Activated T-helper 1 cell treated with anti-CD3 and anti-CD28 coated beads, Interleukin-2, amount 50 U/mL, for 16 hours (primary cell): ENCODE data around the gene ACBD6.

Experiments
- DNase-seq, 2 donors: peaks; one replicate each; pipeline ENCODE4 v3.0.0-alpha.2; 2020; ENCODE audit warnings: low read depth in 1 of 2, low spot score in 1 of 2

Gene ACBD6

GRCh38 chr1:180376253-180376652 is 126.1 kb downstream of the ACBD6 start:
- no peak for DNase-seq

GRCh38 chr1:180372728-180373127 is 129.6 kb downstream of the ACBD6 start:
- no peak for DNase-seq

DNA sequence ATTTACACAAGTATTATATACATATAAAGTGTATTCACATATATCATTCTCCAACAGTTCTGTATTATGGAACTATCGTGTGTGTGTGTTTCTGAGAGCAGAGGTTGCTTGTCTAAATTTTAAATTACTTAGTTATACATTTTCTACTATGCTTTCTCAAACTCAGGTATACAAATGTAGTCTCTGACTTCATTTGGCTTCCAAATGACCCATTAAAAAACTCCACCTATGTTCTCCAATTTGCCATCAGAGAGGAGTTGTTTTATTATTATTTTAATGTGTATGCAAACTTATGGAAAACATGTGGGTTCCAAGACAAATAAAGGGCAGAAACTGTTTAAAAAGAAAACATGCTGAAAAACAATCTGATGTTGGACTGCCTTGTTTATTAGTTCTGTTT is 131.8 kb downstream of the ACBD6 start:
- no peak for DNase-seq

DNA sequence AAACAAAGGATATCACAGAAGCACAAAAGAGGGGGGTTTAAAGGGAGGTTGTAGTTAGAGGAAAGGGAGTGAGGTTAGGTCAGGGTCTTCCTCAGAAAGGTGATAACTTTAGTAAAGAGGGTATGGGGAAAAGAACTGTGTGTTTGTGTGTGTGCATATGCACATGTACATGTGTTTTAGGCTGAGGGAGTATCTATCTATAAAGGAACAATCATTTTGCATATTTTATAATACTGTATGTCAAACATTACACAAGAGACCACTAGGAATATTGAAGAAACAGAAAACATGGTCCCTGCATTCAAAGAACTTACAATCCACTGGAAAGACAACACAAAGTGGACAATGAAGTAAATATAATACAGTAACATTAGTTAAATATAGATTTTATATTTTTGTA is 132.2 kb downstream of the ACBD6 start:
- DNase-seq, result no peak

DNA sequence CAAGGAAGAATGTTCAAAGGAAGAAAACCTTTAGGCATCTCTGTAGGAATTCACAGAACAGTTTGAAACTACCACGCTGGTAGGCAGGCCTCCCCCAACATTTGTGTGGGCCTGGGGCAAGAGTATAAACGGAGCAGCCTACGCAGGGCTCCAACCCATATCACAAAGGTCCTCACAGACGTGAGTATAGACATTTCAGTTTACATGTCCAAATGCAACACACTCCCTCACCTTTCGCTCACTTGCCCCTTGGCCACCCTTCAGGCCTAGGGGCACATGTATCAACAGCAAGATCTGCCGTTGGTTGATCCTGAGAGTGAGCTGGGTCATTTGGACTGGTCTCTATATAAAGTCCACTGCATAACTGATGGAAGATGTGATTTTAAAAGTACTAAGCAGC is 133.3 kb downstream of the ACBD6 start:
- no peak for DNase-seq

DNA sequence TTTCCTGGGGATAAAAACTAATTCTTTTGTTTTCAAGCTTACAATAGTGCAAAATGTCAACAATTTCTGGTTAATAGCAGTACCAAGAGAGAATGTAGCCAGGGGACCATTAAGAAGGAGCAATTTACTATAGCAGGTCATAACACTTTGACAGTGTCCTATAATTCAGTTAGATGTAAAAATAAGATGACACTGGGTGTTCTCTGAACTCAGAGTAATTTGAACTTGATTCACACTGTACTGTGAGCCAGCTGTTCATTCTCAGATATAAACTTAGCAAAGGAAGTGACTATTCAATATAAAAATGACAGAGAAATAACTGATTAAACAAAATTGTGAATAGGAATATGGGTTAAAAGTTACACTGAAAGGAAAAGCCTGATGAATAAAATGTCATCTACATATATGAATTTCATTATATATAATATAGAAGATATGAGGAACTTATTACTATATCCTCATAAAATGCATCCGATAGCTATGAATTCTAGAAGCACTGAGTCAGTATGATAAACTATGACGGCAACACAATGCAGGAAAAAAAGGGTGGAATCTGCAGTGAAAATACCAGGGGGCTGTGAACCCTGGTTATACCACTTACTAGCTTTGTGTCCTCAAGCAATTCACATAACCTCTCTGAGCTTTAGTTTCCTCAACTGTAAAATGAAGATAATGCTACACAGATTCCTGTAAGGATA is 135.9 kb downstream of the ACBD6 start:
- no peak for DNase-seq

GRCh38 chr1:180365039-180365438 is 137.3 kb downstream of the ACBD6 start:
- DNase-seq, result no peak

GRCh38 chr1:180363246-180363995 is 139.0 kb downstream of the ACBD6 start:
- DNase-seq, result no peak

GRCh38 chr1:180360333-180361075 is 141.9 kb downstream of the ACBD6 start:
- no peak for DNase-seq

DNA sequence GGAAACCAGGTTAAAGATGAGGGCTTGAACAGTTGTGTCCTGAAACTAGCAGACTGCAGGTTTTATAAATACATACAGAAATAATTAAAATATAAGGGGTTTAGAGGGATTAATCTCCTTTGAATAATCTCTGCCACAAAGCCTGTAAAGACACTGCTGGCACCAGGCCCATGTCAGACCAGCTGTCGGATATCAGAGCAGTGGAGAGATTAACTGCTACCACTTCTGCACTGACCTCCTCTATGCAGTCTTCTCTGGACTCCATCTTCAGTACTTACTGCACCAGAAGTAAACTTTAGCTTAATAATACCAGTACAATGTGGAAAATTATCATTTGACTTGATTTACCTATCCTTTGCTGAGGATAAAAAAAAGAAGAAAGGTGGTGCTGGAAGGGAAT is 143.7 kb downstream of the ACBD6 start:
- DNase-seq, result no peak

GRCh38 chr1:180353945-180354344 is 148.4 kb downstream of the ACBD6 start:
- no peak for DNase-seq

DNA sequence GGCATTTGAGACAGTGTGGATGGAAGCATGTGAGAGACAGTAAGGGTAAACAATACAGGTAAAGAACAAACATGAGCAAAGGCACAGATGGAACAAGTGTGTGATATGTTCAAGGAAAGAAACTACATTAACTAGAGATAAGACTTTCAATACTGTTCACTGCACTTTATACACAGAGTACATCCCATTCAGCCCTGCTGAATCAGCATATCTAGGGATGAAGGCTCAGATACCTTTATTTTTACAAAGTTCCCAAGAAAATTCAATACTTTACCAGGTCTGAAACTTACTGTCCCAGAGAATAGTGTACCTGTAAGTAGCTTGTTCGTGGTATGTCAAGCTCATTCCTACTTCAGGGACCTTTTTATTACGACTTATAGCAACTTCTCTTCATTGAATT is 149.8 kb downstream of the ACBD6 start:
- no peak for DNase-seq

GRCh38 chr1:180352021-180352420 is 150.4 kb downstream of the ACBD6 start:
- DNase-seq, result no peak

DNA sequence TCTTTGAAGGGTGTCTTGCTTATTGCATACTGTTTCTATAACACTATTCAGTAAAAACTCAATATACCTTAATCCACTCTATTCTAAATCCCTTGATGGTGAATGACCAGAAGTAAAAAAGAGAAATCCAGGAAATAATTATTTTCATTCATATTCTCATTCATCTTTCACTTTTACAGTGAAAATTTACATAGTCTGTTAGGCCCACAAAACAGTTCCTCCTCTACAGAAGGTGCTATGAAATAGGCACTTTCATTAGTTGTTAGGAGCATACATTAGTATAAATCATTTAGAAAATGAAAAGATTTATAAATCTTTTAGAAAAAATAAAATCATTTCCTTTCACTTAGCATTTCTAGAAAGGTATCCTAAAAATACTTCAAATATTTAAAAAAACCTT is 157.2 kb downstream of the ACBD6 start:
- DNase-seq, result no peak

GRCh38 chr1:180343921-180344769 is 158.2 kb downstream of the ACBD6 start:
- no peak for DNase-seq

DNA sequence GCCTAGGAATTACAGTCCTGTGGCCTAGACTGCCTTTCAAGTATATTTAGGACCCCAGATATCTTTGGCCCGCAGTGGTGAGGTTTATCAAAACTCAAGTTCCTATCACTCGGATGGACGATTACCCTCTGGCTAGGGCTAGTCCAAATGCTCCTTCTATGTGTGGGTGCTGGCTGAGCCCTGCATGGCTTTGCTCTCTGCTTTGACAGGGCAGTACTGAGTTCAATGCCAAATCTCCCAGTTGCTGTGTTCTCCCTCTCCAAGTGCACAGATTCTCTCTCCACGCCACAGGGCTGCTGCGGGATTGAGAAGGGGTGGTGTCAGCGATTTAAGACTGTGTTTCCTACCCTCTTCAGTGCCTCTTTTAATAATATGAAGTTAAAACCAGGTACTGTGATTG is 175.3 kb downstream of the ACBD6 start:
- DNase-seq, result no peak

DNA sequence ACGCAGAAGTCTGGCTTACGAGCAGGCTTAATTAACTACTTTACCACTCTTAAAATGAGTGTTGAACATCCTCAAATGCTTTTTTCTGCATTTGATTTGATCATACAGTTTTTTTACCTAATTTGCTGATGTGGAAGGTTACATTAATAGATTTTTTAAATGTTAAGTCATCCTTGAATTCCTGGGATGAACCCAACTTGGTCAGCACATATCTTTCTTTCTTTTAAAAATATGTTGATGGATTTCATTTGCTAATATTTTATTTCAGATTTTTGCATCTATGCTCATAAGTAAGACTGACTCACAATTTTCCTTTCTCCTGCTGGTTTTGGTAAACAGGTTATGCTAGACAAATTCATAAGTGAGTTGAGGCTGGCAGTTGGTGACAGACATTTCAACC is 189.5 kb downstream of the ACBD6 start:
- no peak for DNase-seq

GRCh38 chr1:180311011-180311730 is 191.2 kb downstream of the ACBD6 start:
- DNase-seq, result no peak

- DNase-seq, result no peak
Observed at GRCh38 chr1:180310095-180310494, 192.3 kb downstream of the ACBD6 start.

- no peak for DNase-seq
Observed at GRCh38 chr1:180309338-180309737, 193.0 kb downstream of the ACBD6 start.
